Activated T-cell treated with anti-CD3 and anti-CD28 coated beads, Interleukin-2, amount 50 U/mL, for 4 hours (primary cell): ENCODE measurements around the gene DDX25. TPM values are rescaled to one million over a fixed set of nuclear protein-coding genes. Genes with fewer than 3 reads are reported as not detected.
A peak's percentile ranks its signal among the peaks of the same experiment; 100 is the strongest.
"Not testable (repeated sequence)": the region's sequence is repeated elsewhere in the genome, so short reads cannot be mapped to it uniquely, and the experiment has no call there.

Experiments
- ATAC-seq, 2 donors: fragments of 200-7000 bp; cut with Tn5 transposase; one replicate each; pipeline ENCODE4 v1.10.0; 2021
- DNase-seq: peaks from one replicate; pipeline ENCODE4 v3.0.0-alpha.2; 2020
- H3K27me3 Mint-ChIP-seq: one replicate; pipeline ENCODE4 v1.8.0; 2021; ENCODE audit warnings: low read depth, mixed read lengths
- H3K36me3 Mint-ChIP-seq: one replicate; pipeline ENCODE4 v1.8.0; 2022; ENCODE audit warnings: mixed read lengths; ENCODE audit not compliant: insufficient read depth
- H3K4me1 Mint-ChIP-seq: one replicate; pipeline ENCODE4 v1.8.0; 2021; ENCODE audit warnings: low read depth, mixed read lengths
- H3K4me3 Mint-ChIP-seq: one replicate; pipeline ENCODE4 v1.8.0; 2021; ENCODE audit warnings: mild to moderate bottlenecking, moderate library complexity, mixed read lengths
- H3K9me3 Mint-ChIP-seq: one replicate; pipeline ENCODE4 v1.8.0; 2021; ENCODE audit warnings: mixed read lengths
- total RNA-seq, 3 donors: library from RNA; stranded (reverse); gene quantifications; one replicate each; pipeline ENCODE4 v1.2.1, GENCODE V29; 2021

Gene DDX25
- total RNA-seq, 3 donors from 2014 or later = not detected

DNA sequence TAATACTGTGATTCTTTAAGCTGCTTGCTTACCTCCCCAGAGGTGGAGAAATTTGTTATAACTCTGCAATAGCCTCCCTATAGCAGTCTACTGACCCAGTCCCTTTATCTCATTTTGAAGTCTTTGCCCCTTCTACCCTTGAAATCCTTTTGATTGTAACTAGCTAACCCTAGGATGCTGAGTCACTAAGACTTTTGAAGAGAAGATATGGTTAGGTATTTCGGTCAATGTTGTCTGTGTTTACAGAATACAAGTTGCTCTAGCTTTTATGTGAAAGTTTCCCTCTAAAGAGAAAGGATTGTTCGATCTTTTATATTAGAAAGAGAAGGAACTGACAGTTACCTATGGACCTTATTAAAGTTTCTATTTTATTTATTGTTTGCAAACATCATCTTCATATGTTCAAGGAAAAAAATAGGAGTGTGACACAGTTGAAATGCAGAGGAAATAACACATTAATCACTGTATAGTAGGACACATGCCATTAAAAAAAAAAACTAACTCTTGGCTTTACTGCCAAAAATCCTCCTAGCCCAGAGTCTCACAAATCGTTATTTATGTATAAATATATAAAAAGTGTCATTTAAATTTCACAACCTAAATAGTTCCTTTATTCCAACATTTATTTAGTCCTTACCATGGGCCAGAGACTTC lies 13.7 kb upstream of the DDX25 start:
- Mint-ChIP-seq H3K36me3 (peaks cover 27% of the 10 kb centered on the region), H3K9me3 (no peaks in the 10 kb centered on the region), H3K27me3 (no peaks in the 10 kb centered on the region), H3K4me1 (peaks cover 32% of the 10 kb centered on the region), H3K4me3 (no peak overlapping the region)
- ATAC-seq (no peak), DNase-seq (no peak)

DNA sequence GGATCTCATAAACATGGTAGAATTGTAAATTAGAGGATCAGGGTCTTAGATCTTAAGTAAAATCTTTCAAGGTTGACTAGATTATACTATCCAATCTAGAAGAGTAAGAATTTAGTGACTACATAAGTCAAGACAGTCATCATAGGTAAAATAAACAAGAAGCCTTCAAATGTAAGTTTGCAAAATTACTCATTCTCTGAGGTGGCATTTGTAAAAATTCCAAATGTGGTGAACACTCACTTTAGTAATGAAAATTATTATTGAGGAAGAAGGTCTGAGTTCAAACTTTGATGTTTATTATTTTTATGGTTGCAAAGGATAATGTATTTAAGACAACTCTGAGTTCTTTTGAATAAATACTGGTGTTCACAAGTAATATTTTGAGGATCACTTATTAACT lies 12.2 kb upstream of the DDX25 start:
- H3K9me3 Mint-ChIP-seq = no peaks in the 10 kb centered on the region
- H3K4me1 Mint-ChIP-seq = peaks cover 29% of the 10 kb centered on the region
- DNase-seq (no peak), ATAC-seq (no peak)
- no peak overlapping the region for H3K4me3 Mint-ChIP-seq
- H3K36me3 Mint-ChIP-seq = peaks cover 27% of the 10 kb centered on the region
- H3K27me3 Mint-ChIP-seq = no peaks in the 10 kb centered on the region

DNA sequence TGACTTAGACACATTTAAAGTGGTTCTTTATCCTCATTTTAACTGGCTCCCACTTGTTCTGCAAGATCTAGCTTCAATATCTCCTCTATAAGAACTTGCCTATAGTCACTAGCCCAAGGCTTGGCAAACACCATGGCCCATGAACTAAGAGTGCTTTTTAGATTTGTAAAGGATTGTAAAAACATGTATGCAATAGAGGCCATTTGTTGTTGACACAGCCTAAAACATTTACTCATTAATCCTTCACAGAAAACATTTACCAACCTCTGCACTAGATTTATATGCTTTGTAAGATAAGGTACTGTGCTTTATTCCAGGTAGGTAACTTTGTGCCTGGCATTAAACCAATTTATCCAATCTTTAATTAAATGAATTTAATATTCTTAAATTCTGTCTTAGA lies 11.3 kb upstream of the DDX25 start:
- DNase-seq = no peak
- Mint-ChIP-seq H3K36me3 (peaks cover 31% of the 10 kb centered on the region), H3K4me3 (no peak overlapping the region), H3K27me3 (no peaks in the 10 kb centered on the region), H3K4me1 (peaks cover 29% of the 10 kb centered on the region), H3K9me3 (no peaks in the 10 kb centered on the region)
- no peak for ATAC-seq

DNA sequence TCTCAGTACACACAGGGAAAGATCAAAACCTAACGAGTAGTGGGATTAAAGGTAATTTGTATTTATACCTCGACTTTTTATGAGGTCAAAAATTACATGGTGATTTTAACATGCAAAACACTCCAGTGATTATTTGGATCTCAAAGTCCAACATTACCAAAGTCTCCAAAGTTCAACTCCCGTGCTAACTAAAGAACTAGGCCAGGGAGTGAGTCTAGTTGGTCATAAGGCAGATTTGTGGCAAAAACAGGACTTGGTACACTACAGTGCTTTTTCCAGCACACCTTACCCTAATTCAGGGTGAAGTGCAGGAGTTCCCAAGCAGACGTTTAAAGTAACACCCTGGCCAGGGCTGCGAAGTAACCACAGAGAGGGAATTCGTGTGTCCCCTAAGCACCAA lies 2.4 kb upstream of the DDX25 start:
- no peak for ATAC-seq
- H3K27me3 Mint-ChIP-seq = peaks cover 30% of the 10 kb centered on the region
- peaks cover 19% of the 10 kb centered on the region for H3K36me3 Mint-ChIP-seq
- H3K4me1 Mint-ChIP-seq = peaks cover 40% of the 10 kb centered on the region
- DNase-seq = no peak
- no peaks in the 10 kb centered on the region for H3K9me3 Mint-ChIP-seq
- peak overlapping the region; percentile 98 for H3K4me3 Mint-ChIP-seq

DNA sequence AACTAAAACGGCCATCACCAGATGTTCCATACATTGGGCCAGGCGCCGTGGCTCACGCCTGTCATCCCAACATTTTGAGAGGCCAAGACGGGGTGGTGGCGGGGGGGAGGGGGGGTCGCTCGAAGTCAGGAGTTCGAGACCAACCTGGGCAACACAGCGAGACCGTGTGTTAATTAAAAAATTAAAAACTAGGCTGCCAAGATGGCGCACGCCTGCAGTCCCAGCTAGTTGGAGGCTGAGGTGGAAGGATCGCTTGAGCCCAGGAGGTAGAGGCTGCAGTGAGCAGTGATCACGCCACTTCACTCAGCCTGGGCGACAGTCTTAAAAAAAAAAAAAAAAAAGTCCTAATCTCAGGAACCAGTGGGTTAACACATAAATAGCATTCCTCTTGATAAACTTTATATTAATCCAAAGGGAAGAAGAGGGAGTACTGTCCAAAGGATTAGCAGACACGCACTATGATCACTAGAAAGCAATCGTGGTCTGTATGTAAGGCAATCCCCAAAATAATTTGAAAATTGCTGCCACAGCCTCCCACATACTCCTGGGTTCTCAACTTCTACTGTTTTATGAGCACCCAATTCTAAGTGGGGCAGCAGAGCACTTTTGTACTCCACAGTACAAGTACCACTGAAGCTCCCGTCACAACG lies 1.9 kb upstream of the DDX25 start:
- H3K36me3 Mint-ChIP-seq = peaks cover 19% of the 10 kb centered on the region
- DNase-seq (no peak), ATAC-seq (no peak)
- peak overlapping the region; percentile 98 for H3K4me3 Mint-ChIP-seq
- no peaks in the 10 kb centered on the region for H3K9me3 Mint-ChIP-seq
- H3K27me3 Mint-ChIP-seq = peaks cover 33% of the 10 kb centered on the region
- peaks cover 36% of the 10 kb centered on the region for H3K4me1 Mint-ChIP-seq

DNA sequence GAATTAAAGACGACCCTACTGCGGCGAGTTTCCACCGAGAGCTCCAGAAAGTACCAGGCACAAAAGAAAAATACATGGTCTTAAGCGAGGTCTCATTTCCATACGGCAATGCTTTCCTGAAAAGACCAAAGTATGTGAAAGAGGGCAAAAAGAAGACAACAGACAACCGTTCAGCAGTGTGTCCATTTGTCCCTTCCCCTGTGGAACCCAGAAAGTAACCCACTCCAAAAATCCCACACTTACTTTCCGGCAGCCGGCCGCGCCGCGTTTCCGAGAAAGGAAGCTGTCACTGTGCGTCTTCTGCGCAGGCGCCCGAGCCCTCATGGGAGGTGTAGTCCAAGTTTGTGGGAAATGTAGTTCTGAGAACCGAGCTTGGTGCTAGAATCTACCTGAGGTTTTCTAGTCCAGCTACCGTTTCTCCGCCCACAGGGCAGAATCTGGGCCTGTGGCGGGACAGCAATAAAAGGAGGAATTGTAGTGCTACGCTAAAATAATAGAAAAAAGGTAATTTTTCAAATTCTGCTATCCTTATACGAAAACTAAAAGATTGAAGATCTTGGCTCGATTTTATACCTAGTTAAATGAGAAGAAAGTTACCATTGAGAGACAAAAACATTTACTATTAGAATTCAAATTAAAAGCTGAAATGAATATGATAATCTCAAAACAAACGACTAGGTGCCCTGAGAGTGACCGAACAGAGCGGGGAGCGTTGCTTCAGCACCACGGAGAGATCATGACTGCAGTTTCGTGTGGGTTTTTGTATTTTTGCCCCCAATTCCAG lies 1.2 kb upstream of the DDX25 start, which contains the start of gene PUS3:
PUS3 (minus strand) TSS at position 280 of the 784 bp plus-strand sequence. CDS start 6,922 bp downstream, outside the sequence.
- ATAC-seq (peak; percentile 87 to 94), DNase-seq (peak; percentile 83)
- Mint-ChIP-seq H3K27me3 (peaks cover 36% of the 10 kb centered on the region), H3K4me3 (peak within 1 kb of the TSS; percentile 98), H3K4me1 (peaks cover 32% of the 10 kb centered on the region), H3K36me3 (peaks cover 14% of the 10 kb centered on the region), H3K9me3 (no peaks in the 10 kb centered on the region)

DNA sequence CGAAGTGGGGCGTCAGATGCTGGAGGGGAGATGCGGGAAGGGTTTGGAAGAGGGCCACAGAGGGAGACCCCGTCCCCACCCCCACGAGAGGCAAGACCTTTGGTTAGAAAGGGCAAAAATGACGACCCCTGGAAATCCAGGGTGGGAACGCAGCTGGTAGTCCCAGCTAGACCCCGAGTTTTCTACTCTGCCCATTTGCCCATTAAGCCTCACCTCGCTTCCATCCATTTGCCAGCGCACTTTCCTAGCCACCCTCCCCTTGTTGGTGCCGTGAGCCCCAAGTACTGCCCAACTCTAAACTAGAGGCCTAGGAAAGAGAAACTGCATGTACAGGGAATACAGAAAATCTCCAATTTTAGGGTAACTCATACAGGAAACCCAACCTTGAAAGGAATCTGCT lies 370 bp downstream of the DDX25 start:
- DNase-seq = no peak
- Mint-ChIP-seq H3K9me3 (no peaks in the 10 kb centered on the region), H3K36me3 (peaks cover 10% of the 10 kb centered on the region), H3K27me3 (peaks cover 37% of the 10 kb centered on the region), H3K4me3 (peak overlapping the region; percentile 54), H3K4me1 (peaks cover 28% of the 10 kb centered on the region)
- no peak for ATAC-seq

DNA sequence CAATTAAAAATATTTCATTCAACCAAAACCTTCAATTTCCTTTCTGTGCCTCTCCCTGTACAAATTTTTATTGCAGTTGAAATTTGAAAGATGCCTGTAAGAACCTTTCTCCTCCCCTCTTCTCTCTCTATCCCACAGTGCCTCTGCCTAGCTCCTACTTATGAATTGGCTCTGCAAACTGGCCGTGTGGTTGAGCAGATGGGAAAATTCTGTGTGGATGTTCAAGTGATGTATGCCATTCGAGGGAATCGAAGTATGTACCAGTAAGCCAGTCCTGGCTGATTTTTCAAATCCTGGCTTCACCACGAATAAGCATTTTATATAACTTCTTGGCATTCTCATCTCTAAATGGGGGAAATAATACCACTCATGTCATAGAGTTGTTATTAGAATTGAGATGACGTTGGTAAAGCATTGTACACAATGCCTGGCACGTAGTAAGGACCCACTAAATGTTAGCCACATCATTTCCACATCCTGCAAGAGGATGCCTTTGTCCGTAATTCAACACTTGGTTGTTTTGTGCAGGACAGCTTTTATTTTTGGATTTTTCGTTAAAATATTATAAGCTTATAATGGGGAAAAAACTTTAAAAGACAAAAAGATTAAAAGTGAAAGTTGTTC lies 6.0 kb downstream of the DDX25 start:
- Mint-ChIP-seq H3K4me3 (no peak overlapping the region), H3K36me3 (no peaks in the 10 kb centered on the region), H3K27me3 (peaks cover 42% of the 10 kb centered on the region), H3K4me1 (no peaks in the 10 kb centered on the region), H3K9me3 (no peaks in the 10 kb centered on the region)
- DNase-seq (no peak), ATAC-seq (no peak)

DNA sequence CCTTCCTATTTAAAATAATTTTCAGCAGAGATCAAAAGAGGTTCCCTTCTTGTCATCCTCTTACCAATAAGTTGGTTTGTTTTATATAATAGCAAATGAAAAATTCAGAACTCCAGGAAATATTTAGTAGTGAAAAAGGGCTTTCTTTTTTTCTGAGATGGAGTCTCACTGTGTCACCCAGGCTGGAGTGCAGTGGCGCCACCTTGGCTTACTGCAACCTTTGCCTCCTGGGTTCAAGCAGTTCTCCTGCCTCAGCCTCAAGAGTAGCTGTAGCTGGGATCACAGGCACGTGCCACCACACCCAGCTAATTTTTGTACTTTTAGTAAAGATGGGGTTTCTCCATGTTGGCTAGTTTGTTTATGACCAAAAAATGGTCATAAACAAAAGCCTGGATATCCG lies 10.3 kb downstream of the DDX25 start:
- not testable (repeated sequence) for H3K36me3 Mint-ChIP-seq, ATAC-seq, DNase-seq, H3K4me3 Mint-ChIP-seq, H3K9me3 Mint-ChIP-seq, H3K4me1 Mint-ChIP-seq
- H3K27me3 Mint-ChIP-seq = peaks cover 40% of the 10 kb centered on the region

DNA sequence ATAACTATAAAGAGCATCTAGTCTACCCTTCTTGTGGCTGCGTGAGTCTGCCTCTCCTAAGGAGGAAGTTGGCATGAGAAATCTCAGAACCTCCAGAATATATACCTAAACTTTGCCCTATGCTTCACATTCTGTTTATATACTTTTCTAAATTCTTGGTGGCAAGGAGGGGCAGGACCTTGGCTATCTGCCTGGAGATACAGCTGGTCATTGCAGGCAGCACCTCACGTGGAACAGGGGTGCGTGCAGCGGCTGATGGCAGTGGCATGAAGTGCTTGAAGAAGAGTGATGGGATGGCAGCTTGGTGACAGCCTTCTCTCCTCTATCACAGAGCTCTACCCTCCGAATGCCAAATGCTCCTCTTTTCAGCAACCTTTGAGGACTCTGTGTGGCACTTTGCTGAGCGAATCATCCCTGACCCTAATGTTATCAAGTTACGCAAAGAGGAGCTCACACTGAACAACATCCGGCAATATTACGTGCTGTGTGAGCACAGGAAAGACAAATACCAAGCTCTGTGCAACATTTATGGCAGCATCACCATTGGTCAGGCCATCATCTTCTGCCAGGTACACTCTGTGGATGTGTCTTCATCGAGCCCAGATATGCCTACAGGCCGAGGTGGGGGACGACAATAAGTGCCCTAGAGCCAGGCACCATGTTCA lies 12.5 kb downstream of the DDX25 start:
- H3K27me3 Mint-ChIP-seq = peaks cover 33% of the 10 kb centered on the region
- no peak overlapping the region for H3K4me3 Mint-ChIP-seq
- DNase-seq (no peak), ATAC-seq (no peak)
- no peaks in the 10 kb centered on the region for H3K4me1 Mint-ChIP-seq
- H3K9me3 Mint-ChIP-seq = no peaks in the 10 kb centered on the region
- no peaks in the 10 kb centered on the region for H3K36me3 Mint-ChIP-seq

DNA sequence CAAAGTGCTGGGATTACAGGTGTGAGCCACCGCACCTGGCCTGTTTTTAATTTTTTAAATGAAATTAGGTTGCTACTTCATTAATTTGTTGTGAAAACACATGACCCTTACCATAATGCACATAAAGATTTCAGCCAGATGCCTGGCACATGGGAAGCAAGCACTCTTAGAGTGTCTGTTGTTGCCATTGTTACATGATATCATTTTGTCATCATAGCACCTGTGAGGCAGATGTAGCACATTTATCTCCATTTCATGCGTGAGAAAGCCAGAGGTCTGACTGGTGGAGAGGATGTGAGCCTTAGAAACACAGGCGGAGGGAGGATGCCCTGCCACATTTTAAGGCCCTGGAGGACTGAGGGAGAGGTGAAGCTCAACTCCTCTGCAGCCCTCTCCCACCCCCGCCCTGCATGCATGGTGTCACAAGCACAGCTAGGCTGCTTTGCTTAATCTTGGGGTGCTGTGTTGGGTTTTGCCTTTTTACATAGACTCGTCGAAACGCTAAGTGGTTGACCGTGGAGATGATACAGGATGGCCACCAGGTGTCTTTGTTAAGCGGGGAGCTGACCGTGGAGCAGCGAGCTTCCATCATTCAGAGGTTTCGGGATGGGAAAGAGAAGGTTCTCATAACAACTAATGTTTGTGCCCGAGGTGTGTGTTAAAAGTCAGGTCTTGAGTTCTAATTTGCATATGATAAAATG lies 14.0 kb downstream of the DDX25 start:
- ATAC-seq = no peak
- Mint-ChIP-seq H3K9me3 (no peaks in the 10 kb centered on the region), H3K27me3 (peaks cover 28% of the 10 kb centered on the region), H3K36me3 (no peaks in the 10 kb centered on the region), H3K4me1 (no peaks in the 10 kb centered on the region), H3K4me3 (no peak overlapping the region)
- DNase-seq = no peak

DNA sequence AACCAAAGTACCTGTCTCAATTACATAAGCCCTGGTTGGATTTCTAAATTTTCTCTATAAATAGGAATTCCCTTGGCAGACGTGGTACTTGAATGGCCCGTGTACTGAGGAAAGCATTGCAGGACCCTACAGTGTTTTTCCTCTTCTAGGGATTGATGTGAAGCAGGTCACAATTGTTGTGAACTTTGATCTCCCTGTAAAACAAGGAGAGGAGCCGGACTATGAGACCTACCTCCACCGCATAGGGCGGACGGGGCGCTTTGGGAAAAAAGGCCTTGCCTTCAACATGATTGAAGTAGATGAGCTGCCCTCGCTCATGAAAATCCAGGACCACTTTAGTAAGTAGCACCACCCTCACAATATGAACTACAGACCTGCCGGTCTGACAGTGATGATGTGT lies 16.7 kb downstream of the DDX25 start:
- Mint-ChIP-seq H3K36me3 (no peaks in the 10 kb centered on the region), H3K27me3 (peaks cover 16% of the 10 kb centered on the region), H3K9me3 (no peaks in the 10 kb centered on the region), H3K4me3 (no peak overlapping the region), H3K4me1 (no peaks in the 10 kb centered on the region)
- DNase-seq = no peak
- no peak for ATAC-seq

DNA sequence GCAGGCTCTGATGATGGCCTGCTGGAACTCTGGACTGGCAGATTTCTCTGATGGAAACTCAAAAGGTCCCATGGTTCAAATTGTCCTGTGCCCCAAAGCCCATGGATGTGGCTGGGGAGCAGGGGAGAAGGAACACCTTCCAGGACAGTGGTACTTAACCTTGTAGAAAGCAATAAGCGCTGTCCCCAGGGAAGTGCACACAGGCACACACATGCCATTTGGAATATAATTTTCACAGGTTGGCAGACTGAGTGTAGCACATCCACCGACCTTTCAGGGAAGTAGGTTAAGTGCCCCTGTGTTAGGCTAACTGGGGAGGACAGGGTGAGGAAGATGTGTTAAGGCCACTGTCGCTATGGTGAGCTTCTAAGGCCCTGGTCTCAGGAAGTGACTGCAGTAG lies 17.8 kb downstream of the DDX25 start:
- Mint-ChIP-seq H3K27me3 (peaks cover 18% of the 10 kb centered on the region), H3K4me1 (no peaks in the 10 kb centered on the region), H3K36me3 (no peaks in the 10 kb centered on the region), H3K4me3 (no peak overlapping the region), H3K9me3 (no peaks in the 10 kb centered on the region)
- ATAC-seq (no peak), DNase-seq (no peak)
